Measurements from ENCODE around the gene GALNT10. TPM values are rescaled to one million over a fixed set of nuclear protein-coding genes. Genes with fewer than 3 reads are reported as not detected.

Gene GALNT10
- total RNA-seq, 1 donor from 2014 or later, result 11.5 TPM

DNA sequence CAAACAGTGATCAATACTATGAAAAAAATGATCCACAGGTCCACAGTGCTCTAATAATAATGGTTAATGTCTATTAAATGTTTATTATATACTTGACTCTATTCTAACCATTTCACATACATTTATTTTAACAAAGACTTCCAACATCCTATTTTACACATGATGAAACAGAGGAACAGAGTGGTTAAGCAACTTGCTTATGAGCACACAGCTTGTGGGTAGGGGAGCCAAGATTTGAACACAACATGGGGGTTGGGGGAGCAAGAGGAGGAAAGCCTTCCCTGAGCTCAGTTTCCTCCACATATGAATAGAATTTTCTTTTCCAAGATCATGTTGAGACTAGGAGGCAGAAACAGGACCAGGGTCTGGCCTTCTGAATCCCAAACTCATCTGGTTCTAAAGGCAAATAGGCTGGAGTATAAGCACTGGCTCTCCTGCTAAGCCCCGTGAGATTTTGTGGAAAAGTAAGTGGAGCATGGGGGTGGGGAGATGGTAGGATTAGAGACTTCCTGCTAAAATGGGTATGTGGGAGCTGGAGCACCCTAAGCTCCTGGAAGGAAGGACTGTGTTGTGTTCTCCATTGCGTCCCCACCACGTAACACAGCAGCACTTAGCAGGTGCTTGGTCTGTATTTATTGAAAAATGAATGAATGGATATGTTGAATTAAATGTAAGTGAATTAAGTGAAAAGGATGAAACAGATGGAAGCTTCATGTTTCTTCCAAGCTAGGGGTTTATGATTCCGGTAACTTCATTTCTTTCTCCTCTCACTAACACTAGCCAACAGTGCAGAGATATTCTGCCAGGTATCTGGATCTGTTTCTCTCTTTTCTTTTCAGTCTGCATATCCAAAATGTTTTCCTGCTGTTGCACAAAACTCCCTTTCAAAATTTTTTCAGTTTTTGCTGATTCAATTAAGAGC lies 26.9 kb upstream of the GALNT10 start:
- TF ChIP-seq, protein P1, sequence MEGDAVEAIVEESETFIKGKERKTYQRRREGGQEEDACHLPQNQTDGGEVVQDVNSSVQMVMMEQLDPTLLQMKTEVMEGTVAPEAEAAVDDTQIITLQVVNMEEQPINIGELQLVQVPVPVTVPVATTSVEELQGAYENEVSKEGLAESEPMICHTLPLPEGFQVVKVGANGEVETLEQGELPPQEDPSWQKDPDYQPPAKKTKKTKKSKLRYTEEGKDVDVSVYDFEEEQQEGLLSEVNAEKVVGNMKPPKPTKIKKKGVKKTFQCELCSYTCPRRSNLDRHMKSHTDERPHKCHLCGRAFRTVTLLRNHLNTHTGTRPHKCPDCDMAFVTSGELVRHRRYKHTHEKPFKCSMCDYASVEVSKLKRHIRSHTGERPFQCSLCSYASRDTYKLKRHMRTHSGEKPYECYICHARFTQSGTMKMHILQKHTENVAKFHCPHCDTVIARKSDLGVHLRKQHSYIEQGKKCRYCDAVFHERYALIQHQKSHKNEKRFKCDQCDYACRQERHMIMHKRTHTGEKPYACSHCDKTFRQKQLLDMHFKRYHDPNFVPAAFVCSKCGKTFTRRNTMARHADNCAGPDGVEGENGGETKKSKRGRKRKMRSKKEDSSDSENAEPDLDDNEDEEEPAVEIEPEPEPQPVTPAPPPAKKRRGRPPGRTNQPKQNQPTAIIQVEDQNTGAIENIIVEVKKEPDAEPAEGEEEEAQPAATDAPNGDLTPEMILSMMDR (IDR thresholded peaks at IDR 0.05; ENCODE audit: borderline replicate concordance), result no peak
- no peak for DNase-seq

DNA sequence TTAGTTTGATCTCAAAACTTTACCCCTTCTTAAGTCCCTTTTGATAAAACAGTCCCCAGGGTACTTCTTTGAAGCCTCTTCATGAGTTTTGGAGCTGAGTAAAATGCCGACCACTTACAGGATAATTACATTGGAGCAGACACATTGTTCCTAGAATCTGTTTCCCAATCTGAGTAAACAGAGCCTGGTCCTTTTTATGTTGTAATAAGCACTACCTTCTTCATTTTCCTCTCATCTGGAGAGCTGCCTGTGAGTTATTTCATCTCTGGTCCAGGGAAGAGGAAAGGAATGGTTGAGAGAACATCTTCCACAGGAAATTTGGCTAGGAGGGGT lies 26.3 kb upstream of the GALNT10 start:
- no peaks in the 10 kb centered on the region for H3K27me3 ChIP-seq (ENCODE audit: low read depth)
- TF ChIP-seq, protein P1 (IDR thresholded peaks at IDR 0.05; ENCODE audit: borderline replicate concordance), result no peak
- no peak overlapping the region for H3K27ac ChIP-seq (replicated peaks)
- intact Hi-C loops (cut with micrococcal nuclease), result no loop called here
- DNase-seq, result no peak
- peaks cover 7% of the 10 kb centered on the region for H3K4me1 ChIP-seq
- H3K9me3 ChIP-seq (replicated peaks), result no peaks in the 10 kb centered on the region
- no peaks in the 10 kb centered on the region for H3K36me3 ChIP-seq
- no peak overlapping the region for H3K4me3 ChIP-seq

More for the DNA sequence above, 26.9 kb upstream of the GALNT10 start:
- Histone ChIP-seq H3K27ac (replicated peaks) (no peak overlapping the region), H3K27me3 (ENCODE audit: low read depth) (no peaks in the 10 kb centered on the region), H3K4me3 (no peak overlapping the region), H3K36me3 (no peaks in the 10 kb centered on the region), H3K4me1 (peaks cover 10% of the 10 kb centered on the region), H3K9me3 (replicated peaks) (no peaks in the 10 kb centered on the region)
- intact Hi-C loops (cut with micrococcal nuclease), result no loop called here

DNA sequence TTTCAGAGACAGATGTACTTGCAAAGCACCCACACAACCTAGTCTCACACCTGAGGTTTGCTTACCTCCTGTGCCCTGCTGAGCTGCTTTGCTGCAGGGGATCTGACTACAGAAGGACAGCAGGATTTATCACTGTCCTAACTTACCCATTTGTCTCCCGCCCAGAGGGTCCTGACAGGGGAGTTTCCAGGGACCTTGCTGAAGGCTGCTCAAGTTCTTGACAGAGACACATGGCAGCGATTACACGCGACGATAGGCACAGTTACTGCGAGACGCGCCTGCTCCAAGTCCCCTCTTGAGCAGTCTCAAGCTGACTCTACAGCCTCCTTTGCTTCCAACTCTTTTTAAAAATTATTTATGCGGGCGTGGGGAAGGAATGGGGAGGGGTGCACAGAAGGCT lies 24.6 kb upstream of the GALNT10 start:
- no peak for DNase-seq
- H3K4me3 ChIP-seq, result no peak overlapping the region
- peaks cover 7% of the 10 kb centered on the region for H3K4me1 ChIP-seq
- H3K27me3 ChIP-seq (ENCODE audit: low read depth), result no peaks in the 10 kb centered on the region
- TF ChIP-seq, protein P1 (IDR thresholded peaks at IDR 0.05; ENCODE audit: borderline replicate concordance), result no peak
- intact Hi-C loops (cut with micrococcal nuclease), result no loop called here
- no peaks in the 10 kb centered on the region for H3K36me3 ChIP-seq
- H3K9me3 ChIP-seq (replicated peaks), result no peaks in the 10 kb centered on the region
- no peak overlapping the region for H3K27ac ChIP-seq (replicated peaks)

DNA sequence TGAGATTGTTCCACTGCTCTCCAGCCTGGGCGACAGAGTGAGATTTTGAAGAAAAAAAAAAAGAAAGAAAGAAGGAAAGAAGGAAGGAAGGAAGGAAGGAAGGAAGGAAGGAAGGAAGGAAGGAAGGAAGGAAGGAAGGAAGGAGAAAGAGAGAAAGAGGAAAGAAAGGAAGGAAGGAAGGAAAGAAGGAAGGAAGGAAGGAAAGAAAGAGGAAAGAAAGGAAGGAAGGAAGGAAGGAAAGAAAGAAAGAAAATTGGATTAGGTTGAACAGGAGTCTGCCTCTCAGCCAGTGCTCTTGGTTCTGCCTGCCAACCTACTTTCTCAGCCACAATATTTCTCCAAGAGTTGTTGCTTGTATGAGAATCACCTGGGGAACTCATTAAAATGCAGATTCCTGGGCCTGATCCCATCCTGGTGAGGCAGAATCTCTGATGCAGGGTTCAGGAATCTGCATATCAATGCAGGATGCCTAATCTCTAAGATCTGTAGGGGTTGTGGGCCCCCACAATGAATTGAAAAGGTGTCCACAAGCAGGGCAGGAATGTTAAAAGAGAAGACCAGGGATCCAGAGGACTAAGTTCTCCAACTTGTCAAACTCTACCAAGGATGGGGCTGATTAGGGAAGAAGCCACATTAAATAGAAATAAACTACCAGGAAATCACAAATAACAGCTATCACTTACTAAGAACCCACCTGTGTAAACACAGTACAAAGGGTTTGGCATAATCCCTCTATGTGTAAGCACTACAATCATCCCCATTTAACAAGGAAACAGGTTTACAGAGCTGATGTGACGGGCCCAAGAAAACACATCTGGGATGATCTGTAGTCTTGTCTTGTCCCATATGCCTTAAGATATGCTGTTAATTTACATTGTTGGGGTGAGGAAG lies 23.4 kb upstream of the GALNT10 start:
- no peaks in the 10 kb centered on the region for H3K36me3 ChIP-seq
- no peak overlapping the region for H3K27ac ChIP-seq (replicated peaks)
- intact Hi-C loops (cut with micrococcal nuclease), result no loop called here
- DNase-seq, result no peak
- no peak overlapping the region for H3K4me3 ChIP-seq
- H3K27me3 ChIP-seq (ENCODE audit: low read depth), result no peaks in the 10 kb centered on the region
- H3K4me1 ChIP-seq, result peaks cover 7% of the 10 kb centered on the region
- H3K9me3 ChIP-seq (replicated peaks), result no peaks in the 10 kb centered on the region
- TF ChIP-seq, protein P1 (IDR thresholded peaks at IDR 0.05; ENCODE audit: borderline replicate concordance), result no peak

DNA sequence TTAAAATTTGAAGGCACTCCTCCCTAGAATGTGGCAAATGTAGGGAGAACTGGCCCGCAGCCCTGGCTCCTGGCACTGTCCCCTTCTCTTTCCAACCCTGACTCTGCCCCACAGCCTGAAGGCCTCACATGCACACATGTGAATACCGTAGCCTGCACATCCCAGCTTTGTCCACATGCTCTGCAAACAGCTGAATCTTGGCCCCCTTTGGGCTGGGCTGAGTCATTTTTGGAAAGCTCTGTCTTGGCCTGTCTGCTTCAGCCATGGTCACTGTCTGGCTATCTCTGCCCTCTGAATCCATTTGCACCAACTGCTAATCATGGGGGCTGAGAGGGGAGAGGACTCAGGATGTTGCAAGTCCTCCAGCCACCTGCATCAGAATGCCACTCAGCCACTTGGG lies 22.1 kb upstream of the GALNT10 start:
- no peaks in the 10 kb centered on the region for H3K9me3 ChIP-seq (replicated peaks)
- no peak overlapping the region for H3K4me3 ChIP-seq
- no peak for DNase-seq
- no peaks in the 10 kb centered on the region for H3K27me3 ChIP-seq (ENCODE audit: low read depth)
- no peaks in the 10 kb centered on the region for H3K36me3 ChIP-seq
- H3K4me1 ChIP-seq, result peaks cover 7% of the 10 kb centered on the region
- intact Hi-C loops (cut with micrococcal nuclease), result no loop called here
- no peak overlapping the region for H3K27ac ChIP-seq (replicated peaks)
- TF ChIP-seq, protein P1 (IDR thresholded peaks at IDR 0.05; ENCODE audit: borderline replicate concordance), result no peak

Measured in left ventricle myocardium inferior (tissue), 1 donor.